GM21619 (cell line): ENCODE data around the gene EVC2.

Experiments used
- ATAC-seq: cut with Tn5 transposase; IDR thresholded peaks from one replicate; pipeline ENCODE4 v1.9.1; 2021; ENCODE audit not compliant: unreplicated experiment

EVC2 gene

GRCh38 chr4:5686338-5686737, 22.0 kb downstream of the EVC2 start:
- no peak for ATAC-seq

- ATAC-seq = no peak
Measured at GRCh38 chr4:5685296-5685695, 23.1 kb downstream of the EVC2 start.

GRCh38 chr4:5683566-5683965, 24.8 kb downstream of the EVC2 start:
- no peak for ATAC-seq

- no peak for ATAC-seq
Measured at GRCh38 chr4:5678977-5679376, 29.4 kb downstream of the EVC2 start.

- no peak for ATAC-seq
Measured at GRCh38 chr4:5676763-5677162, 31.6 kb downstream of the EVC2 start.

- no peak for ATAC-seq
Measured at GRCh38 chr4:5666741-5667140, 41.6 kb downstream of the EVC2 start.

- ATAC-seq = no peak
Measured at GRCh38 chr4:5664778-5665177, 43.6 kb downstream of the EVC2 start.

GRCh38 chr4:5662555-5662954, 45.8 kb downstream of the EVC2 start:
- no peak for ATAC-seq

GRCh38 chr4:5661237-5661636, 47.1 kb downstream of the EVC2 start:
- ATAC-seq = no peak

GRCh38 chr4:5660185-5660584, 48.2 kb downstream of the EVC2 start:
- ATAC-seq = no peak

GRCh38 chr4:5658974-5659373, 49.4 kb downstream of the EVC2 start:
- ATAC-seq = no peak

- ATAC-seq = no peak
Measured at GRCh38 chr4:5656415-5656814, 51.9 kb downstream of the EVC2 start.

- no peak for ATAC-seq
Measured at GRCh38 chr4:5654791-5655190, 53.6 kb downstream of the EVC2 start.

- no peak for ATAC-seq
Measured at GRCh38 chr4:5651089-5651488, 57.3 kb downstream of the EVC2 start.

- no peak for ATAC-seq
Measured at GRCh38 chr4:5650040-5650439, 58.3 kb downstream of the EVC2 start.

GRCh38 chr4:5647351-5647750, 61.0 kb downstream of the EVC2 start:
- ATAC-seq = no peak

- ATAC-seq = no peak
Measured at GRCh38 chr4:5640096-5640495, 68.3 kb downstream of the EVC2 start.

GRCh38 chr4:5639556-5639955, 68.8 kb downstream of the EVC2 start:
- ATAC-seq = no peak

GRCh38 chr4:5638976-5639375, 69.4 kb downstream of the EVC2 start:
- ATAC-seq = no peak

- no peak for ATAC-seq
Measured at GRCh38 chr4:5638316-5638715, 70.0 kb downstream of the EVC2 start.

GRCh38 chr4:5636766-5637670, 71.3 kb downstream of the EVC2 start:
- no peak for ATAC-seq

GRCh38 chr4:5635826-5636195, 72.5 kb downstream of the EVC2 start:
- no peak for ATAC-seq

- ATAC-seq = no peak
Measured at GRCh38 chr4:5632571-5632970, 75.8 kb downstream of the EVC2 start.
